GM23248 (cell line): ENCODE measurements around the gene GTF3C2.

Experiments
- EZH2 ChIP-seq: fragments of 200-600 bp; sonication (generic); IDR thresholded peaks from 2 replicates; pipeline ENCODE4 v1.6.1; 2018; ENCODE audit warnings: antibody characterized with exemption, mild to moderate bottlenecking; ENCODE audit not compliant: insufficient read depth, poor library complexity, severe bottlenecking
- EZH2phosphoT487 ChIP-seq: fragments of 200-600 bp; sonication (generic); IDR thresholded peaks from 2 replicates; pipeline ENCODE4 v1.6.1; 2018; ENCODE audit warnings: antibody characterized with exemption, moderate library complexity, mild to moderate bottlenecking, low read depth; ENCODE audit not compliant: insufficient read depth

DNA sequence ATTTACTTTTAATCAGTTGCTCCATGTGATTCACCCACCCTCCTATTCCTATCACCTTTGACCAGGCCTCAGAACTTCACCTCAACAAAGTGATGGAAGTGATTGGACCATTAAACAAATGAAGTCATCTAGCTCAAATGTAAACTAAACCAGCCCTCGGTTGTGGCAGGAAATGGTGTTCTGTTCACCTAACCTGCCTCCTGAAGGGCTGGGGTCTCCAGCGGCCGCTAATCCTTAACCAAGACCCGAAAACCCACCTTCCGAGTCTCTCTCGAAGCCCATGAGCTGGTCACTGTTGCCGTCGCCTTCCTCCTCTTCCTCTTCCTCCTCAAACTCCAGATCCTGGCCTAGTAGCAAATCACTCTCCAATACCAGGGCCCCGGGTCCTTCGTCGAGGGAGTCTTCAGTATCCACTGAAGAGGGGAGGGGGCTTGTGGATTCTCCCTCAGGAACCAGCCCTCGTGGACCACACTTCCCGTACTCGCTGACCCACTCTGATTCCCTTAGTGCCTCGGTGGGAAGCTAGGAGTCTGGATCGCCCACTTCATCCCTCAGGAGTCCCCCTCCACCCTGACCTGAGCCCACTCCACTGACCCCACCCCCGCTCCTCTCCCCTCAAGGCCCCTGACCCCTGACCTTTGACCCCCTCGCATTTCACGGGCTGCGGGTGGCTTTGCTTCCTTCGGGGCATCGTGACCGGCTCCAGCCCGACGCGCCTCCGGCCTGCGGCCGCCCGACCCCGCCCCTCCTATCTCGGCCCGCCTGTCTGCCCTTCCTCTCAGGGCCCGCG is 23.5 kb upstream of the GTF3C2 start:
- TF ChIP-seq EZH2 (no peak), EZH2phosphoT487 (no peak)
